Keratinocyte (primary cell): ENCODE results near the gene DDX31.

Experiments
- EZH2 ChIP-seq: IDR thresholded peaks from one replicate; pipeline ENCODE4 v1.6.1; 2012; ENCODE audit warnings: inconsistent platforms, mild to moderate bottlenecking, low read length, moderate library complexity
- TF ChIP-seq, protein P1 (sequence below), 3 experiments: IDR thresholded peaks in 1 of 3; conservative IDR thresholded peaks in 1 of 3; optimal IDR thresholded peaks in 1 of 3; 2 replicates in 2 of 3; 3 replicates in 1 of 3; pipeline versions ENCODE3 to v1.5.1; 2011; ENCODE audit warnings: low read length in 3 of 3, mild to moderate bottlenecking in 3 of 3, moderate library complexity in 2 of 3, control low read depth in 1 of 3, inconsistent platforms in 1 of 3; ENCODE audit not compliant: insufficient read depth in 2 of 3; ENCODE audit errors: extremely low read depth in 1 of 3

DNA sequence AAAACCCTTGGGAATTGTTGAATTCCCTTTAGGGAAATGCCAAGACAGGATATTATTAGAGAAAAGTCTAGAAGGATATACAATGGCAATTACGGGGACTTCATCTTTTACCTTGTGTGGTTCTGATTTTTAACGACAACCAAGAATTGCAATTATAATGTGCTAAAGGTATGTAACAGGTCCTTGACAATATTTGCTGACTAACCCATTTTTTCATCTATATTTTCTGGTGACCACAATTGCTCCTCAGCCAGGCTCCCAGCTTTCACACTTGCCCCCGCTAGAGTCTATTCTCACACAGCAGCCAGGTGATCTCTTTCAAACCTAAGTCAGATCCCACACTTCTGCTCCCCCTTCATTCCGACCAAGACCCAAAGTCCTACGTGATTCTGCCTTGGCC is 53.1 kb downstream of the DDX31 start:
- TF ChIP-seq, protein P1, sequence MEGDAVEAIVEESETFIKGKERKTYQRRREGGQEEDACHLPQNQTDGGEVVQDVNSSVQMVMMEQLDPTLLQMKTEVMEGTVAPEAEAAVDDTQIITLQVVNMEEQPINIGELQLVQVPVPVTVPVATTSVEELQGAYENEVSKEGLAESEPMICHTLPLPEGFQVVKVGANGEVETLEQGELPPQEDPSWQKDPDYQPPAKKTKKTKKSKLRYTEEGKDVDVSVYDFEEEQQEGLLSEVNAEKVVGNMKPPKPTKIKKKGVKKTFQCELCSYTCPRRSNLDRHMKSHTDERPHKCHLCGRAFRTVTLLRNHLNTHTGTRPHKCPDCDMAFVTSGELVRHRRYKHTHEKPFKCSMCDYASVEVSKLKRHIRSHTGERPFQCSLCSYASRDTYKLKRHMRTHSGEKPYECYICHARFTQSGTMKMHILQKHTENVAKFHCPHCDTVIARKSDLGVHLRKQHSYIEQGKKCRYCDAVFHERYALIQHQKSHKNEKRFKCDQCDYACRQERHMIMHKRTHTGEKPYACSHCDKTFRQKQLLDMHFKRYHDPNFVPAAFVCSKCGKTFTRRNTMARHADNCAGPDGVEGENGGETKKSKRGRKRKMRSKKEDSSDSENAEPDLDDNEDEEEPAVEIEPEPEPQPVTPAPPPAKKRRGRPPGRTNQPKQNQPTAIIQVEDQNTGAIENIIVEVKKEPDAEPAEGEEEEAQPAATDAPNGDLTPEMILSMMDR (optimal IDR thresholded peaks at IDR 0.05 in 1 of 3, IDR thresholded peaks at IDR 0.05 in 1 of 3, conservative IDR thresholded peaks at IDR 0.05 in 1 of 3; ENCODE audit: extremely low read depth in 1 of 3, insufficient read depth in 2 of 3, low read length in 3 of 3), result no peak
- no peak for TF ChIP-seq EZH2
